C4-2B (cell line): Measurements from ENCODE around the gene PROSER3.

Experiments
- ZFX ChIP-seq: fragments of 450-650 bp; IDR thresholded peaks from 2 replicates; pipeline ENCODE4 v1.6.1; 2017
- TF ChIP-seq, protein P1 (sequence below): fragments of 450-650 bp; conservative IDR thresholded peaks from 2 replicates; pipeline ENCODE4 v1.5.1; 2017; ENCODE audit warnings: mild to moderate bottlenecking

DNA sequence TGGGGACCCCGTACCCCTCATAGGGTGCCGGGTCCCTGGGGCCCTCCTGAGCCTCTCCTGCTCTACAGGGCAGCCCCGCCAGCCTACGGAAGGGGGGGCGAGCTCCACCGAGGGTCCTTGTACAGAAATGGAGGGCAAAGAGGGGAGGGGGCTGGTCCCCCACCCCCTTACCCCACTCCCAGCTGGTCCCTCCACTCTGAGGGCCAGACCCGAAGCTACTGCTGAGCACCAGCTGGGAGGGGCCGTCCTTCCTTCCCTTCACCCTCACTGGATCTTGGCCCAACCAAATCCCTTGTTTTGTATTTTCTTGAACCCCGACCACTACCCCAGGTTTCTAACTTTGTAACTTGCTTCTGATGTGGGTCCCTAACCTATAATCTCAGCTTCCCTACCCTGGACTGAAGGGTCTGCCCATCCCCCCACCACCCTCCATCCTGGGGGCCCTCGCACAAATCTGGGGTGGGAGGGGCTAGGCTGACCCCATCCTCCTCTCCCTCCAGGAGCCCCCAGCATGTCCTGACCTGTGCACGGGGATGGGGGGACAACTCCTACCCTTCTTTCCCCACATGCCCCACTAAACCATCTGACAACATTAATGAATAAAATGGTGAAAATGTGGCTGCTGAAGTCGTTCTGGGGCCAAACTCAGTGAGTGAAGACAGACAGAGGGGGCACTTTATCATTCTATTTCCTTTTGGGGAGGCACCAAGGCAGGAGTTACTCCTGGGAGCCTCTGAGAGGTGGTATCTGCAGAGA is 30.4 kb downstream of the PROSER3 start:
- TF ChIP-seq, protein P1, sequence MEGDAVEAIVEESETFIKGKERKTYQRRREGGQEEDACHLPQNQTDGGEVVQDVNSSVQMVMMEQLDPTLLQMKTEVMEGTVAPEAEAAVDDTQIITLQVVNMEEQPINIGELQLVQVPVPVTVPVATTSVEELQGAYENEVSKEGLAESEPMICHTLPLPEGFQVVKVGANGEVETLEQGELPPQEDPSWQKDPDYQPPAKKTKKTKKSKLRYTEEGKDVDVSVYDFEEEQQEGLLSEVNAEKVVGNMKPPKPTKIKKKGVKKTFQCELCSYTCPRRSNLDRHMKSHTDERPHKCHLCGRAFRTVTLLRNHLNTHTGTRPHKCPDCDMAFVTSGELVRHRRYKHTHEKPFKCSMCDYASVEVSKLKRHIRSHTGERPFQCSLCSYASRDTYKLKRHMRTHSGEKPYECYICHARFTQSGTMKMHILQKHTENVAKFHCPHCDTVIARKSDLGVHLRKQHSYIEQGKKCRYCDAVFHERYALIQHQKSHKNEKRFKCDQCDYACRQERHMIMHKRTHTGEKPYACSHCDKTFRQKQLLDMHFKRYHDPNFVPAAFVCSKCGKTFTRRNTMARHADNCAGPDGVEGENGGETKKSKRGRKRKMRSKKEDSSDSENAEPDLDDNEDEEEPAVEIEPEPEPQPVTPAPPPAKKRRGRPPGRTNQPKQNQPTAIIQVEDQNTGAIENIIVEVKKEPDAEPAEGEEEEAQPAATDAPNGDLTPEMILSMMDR: no peak
- no peak for TF ChIP-seq ZFX
